H1 (cell line): ENCODE measurements around the gene PRKN. TPM values are rescaled to one million over a fixed set of nuclear protein-coding genes. Genes with fewer than 3 reads are reported as not detected.

Experiments used
- CTCF ChIA-PET: fragments of 300-600 bp; sonication (Branson Sonifier 250); formaldehyde crosslinking; loops from one replicate; lab custom pipeline; 2021; ENCODE audit not compliant: partially characterized antibody; lab: Charles Lee
- POLR2A ChIA-PET: fragments of 300-600 bp; sonication (Branson Sonifier 250); formaldehyde crosslinking; loops from one replicate; lab custom pipeline; 2021; ENCODE audit warnings: inconsistent platforms; ENCODE audit not compliant: partially characterized antibody; lab: Charles Lee
- DNase-seq, 2 experiments: peaks; one replicate each; pipeline versions ENCODE4 v3.0.0 to v3.0.0-alpha.2; 2010 to 2022; ENCODE audit warnings: low spot score in 2 of 2, low read depth in 1 of 2, mixed read lengths in 1 of 2
- FAIRE-seq: peaks from 2 replicates; lab custom pipeline; 2011; peaks lifted over from hg19 to GRCh38; lab: Jason Lieb, UNC
- H2AFZ ChIP-seq: 2 replicates; pipeline ENCODE4 v1.8.1; 2012; ENCODE audit warnings: low read length, inconsistent platforms
- H2AK5ac ChIP-seq: 2 replicates; pipeline ENCODE4 v1.6.1; 2013; ENCODE audit warnings: low read depth, low read length
- H2BK120ac ChIP-seq: replicated peaks from 2 replicates; pipeline ENCODE3; 2013; ENCODE audit warnings: low read depth, low read length, inconsistent platforms
- H2BK12ac ChIP-seq: 2 replicates; pipeline ENCODE4 v1.6.1; 2013; ENCODE audit warnings: low read depth, low read length
- H2BK15ac ChIP-seq: 2 replicates; pipeline ENCODE4 v1.6.1; 2013; ENCODE audit warnings: low read length
- H2BK20ac ChIP-seq: 2 replicates; pipeline ENCODE4 v1.6.1; 2013; ENCODE audit warnings: low read length
- H2BK5ac ChIP-seq: 2 replicates; pipeline ENCODE4 v1.6.1; 2013; ENCODE audit warnings: low read depth, low read length
- H3K14ac ChIP-seq: 2 replicates; pipeline ENCODE4 v1.6.1; 2013; ENCODE audit warnings: inconsistent platforms; ENCODE audit not compliant: insufficient read length
- H3K18ac ChIP-seq: 2 replicates; pipeline ENCODE4 v1.6.1; 2013; ENCODE audit warnings: low read length; ENCODE audit errors: extremely low read depth
- H3K23ac ChIP-seq: 2 replicates; pipeline ENCODE4 v1.6.1; 2013; ENCODE audit warnings: inconsistent platforms; ENCODE audit not compliant: insufficient read length
- H3K23me2 ChIP-seq: 2 replicates; pipeline ENCODE4 v1.6.1; 2013; ENCODE audit warnings: low read depth, low read length
- H3K27ac ChIP-seq: 2 replicates; pipeline ENCODE4 v1.6.1; 2011; ENCODE audit warnings: low read depth, low read length, inconsistent platforms
- H3K27me3 ChIP-seq, 4 experiments: replicated peaks in 1 of 4; 1 replicate in 1 of 4; 2 replicates in 3 of 4; pipeline versions ENCODE4 v1.6.1 to v1.8.1; 2011 to 2013; ENCODE audit warnings: low read length in 3 of 4, mild to moderate bottlenecking in 3 of 4, inconsistent platforms in 2 of 4, mixed read lengths in 2 of 4, moderate library complexity in 1 of 4; ENCODE audit not compliant: control insufficient read depth in 3 of 4, insufficient read depth in 3 of 4; ENCODE audit errors: extremely low read depth in 1 of 4
- H3K36me3 ChIP-seq, 4 experiments: 2 replicates each; pipeline versions ENCODE4 v1.6.1 to v1.8.1; 2011 to 2013; ENCODE audit warnings: mild to moderate bottlenecking in 4 of 4, low read length in 3 of 4, moderate library complexity in 2 of 4, control low read depth in 1 of 4, inconsistent platforms in 1 of 4; ENCODE audit not compliant: insufficient read depth in 4 of 4, control insufficient read depth in 2 of 4
- H3K4ac ChIP-seq: replicated peaks from 2 replicates; pipeline ENCODE3; 2013; ENCODE audit warnings: low read length, low read depth, mixed read lengths, inconsistent platforms; ENCODE audit not compliant: insufficient read length
- H3K4me1 ChIP-seq, 4 experiments: replicated peaks in 1 of 4; 1 replicate in 1 of 4; 2 replicates in 3 of 4; pipeline versions ENCODE4 v1.6.1 to v1.8.1; 2011 to 2013; ENCODE audit warnings: low read length in 3 of 4, inconsistent platforms in 2 of 4, mixed read lengths in 1 of 4; ENCODE audit not compliant: insufficient read depth in 4 of 4, control insufficient read depth in 3 of 4
- H3K4me2 ChIP-seq, 2 experiments: 2 replicates each; pipeline versions ENCODE4 v1.6.1 to v1.8.1; 2011 to 2013; ENCODE audit warnings: low read depth in 2 of 2, low read length in 2 of 2, control low read depth in 1 of 2, inconsistent platforms in 1 of 2, mild to moderate bottlenecking in 1 of 2; ENCODE audit not compliant: insufficient read depth in 1 of 2
- H3K4me3 ChIP-seq, 4 experiments: fragments of 200-600, 300-600 bp in 1 of 4; sonication (generic), shearing (Covaris generic), sonication (Bioruptor Twin) in 1 of 4; 2 replicates each; pipeline versions ENCODE4 v1.5.1 to v1.8.1; 2011 to 2016; ENCODE audit warnings: low read length in 4 of 4, low read depth in 3 of 4, control low read depth in 2 of 4, inconsistent platforms in 2 of 4, mild to moderate bottlenecking in 2 of 4, mixed read lengths in 1 of 4, moderate library complexity in 1 of 4; ENCODE audit not compliant: insufficient read depth in 2 of 4; ENCODE audit errors: extremely low read depth in 1 of 4
- H3K56ac ChIP-seq: replicated peaks from 2 replicates; pipeline ENCODE3; 2013; ENCODE audit warnings: low read depth, mild to moderate bottlenecking, mixed read lengths, low read length, inconsistent platforms; ENCODE audit not compliant: insufficient read length
- H3K79me1 ChIP-seq: 2 replicates; pipeline ENCODE4 v1.6.1; 2013; ENCODE audit warnings: low read depth, low read length, control low read depth
- H3K79me2 ChIP-seq, 2 experiments: 2 replicates each; pipeline versions ENCODE4 v1.6.1 to v1.8.1; 2012 to 2013; ENCODE audit warnings: low read length in 2 of 2, mild to moderate bottlenecking in 2 of 2, inconsistent platforms in 1 of 2; ENCODE audit not compliant: insufficient read depth in 2 of 2, control insufficient read depth in 1 of 2
- H3K9ac ChIP-seq, 4 experiments: replicated peaks in 1 of 4; 1 replicate in 1 of 4; 2 replicates in 3 of 4; pipeline versions ENCODE4 v1.6.1 to v1.8.1; 2011 to 2013; ENCODE audit warnings: low read depth in 3 of 4, low read length in 3 of 4, control low read depth in 2 of 4, mild to moderate bottlenecking in 2 of 4, moderate library complexity in 2 of 4, inconsistent platforms in 1 of 4; ENCODE audit errors: extremely low read depth in 1 of 4
- H3K9me3 ChIP-seq, 2 experiments: 2 replicates each; pipeline versions ENCODE4 v1.6.1 to v1.8.1; 2012 to 2013; ENCODE audit warnings: mild to moderate bottlenecking in 2 of 2, moderate library complexity in 2 of 2, control low read depth in 1 of 2, inconsistent platforms in 1 of 2, low read depth in 1 of 2, low read length in 1 of 2, mixed read lengths in 1 of 2; ENCODE audit not compliant: insufficient read depth in 2 of 2
- H4K20me1 ChIP-seq, 2 experiments: replicated peaks in 1 of 2; 2 replicates each; pipeline versions ENCODE3 to v1.8.1; 2011 to 2013; ENCODE audit warnings: inconsistent platforms in 2 of 2, low read length in 2 of 2, mild to moderate bottlenecking in 1 of 2; ENCODE audit not compliant: insufficient read depth in 2 of 2, control insufficient read depth in 1 of 2
- H4K5ac ChIP-seq: 2 replicates; pipeline ENCODE4 v1.6.1; 2013; ENCODE audit warnings: low read length, low read depth, mixed read lengths, inconsistent platforms; ENCODE audit not compliant: insufficient read length
- H4K8ac ChIP-seq: 2 replicates; pipeline ENCODE4 v1.8.0; 2013; ENCODE audit warnings: mild to moderate bottlenecking, moderate library complexity, low read length, inconsistent platforms; ENCODE audit not compliant: insufficient read depth; ENCODE audit errors: extremely low read depth
- H4K91ac ChIP-seq: replicated peaks from 2 replicates; pipeline ENCODE3; 2013; ENCODE audit warnings: low read length, mixed read lengths, inconsistent platforms; ENCODE audit not compliant: insufficient read length
- CHD1 ChIP-seq: IDR thresholded peaks from 2 replicates; pipeline ENCODE4 v1.6.1; 2012; ENCODE audit warnings: low read depth, low read length, improper control_type of control experiment
- EZH2 ChIP-seq: fragments of 200-600 bp; sonication (generic); IDR thresholded peaks from 2 replicates; pipeline ENCODE4 v1.7.1; 2012; ENCODE audit warnings: low read depth, mild to moderate bottlenecking, moderate library complexity, low read length, inconsistent platforms; ENCODE audit not compliant: severe bottlenecking
- GTF2F1 ChIP-seq: IDR thresholded peaks from 2 replicates; pipeline ENCODE4 v1.6.1; 2012; ENCODE audit warnings: low read depth, low read length, improper control_type of control experiment, borderline replicate concordance
- RAD21 ChIP-seq, 2 experiments: IDR thresholded peaks in 1 of 2; conservative IDR thresholded peaks in 1 of 2; 2 replicates each; pipeline ENCODE4 v1.6.1; 2011; ENCODE audit warnings: low read depth in 2 of 2, low read length in 2 of 2, improper control_type of control experiment in 1 of 2, inconsistent platforms in 1 of 2, mild to moderate bottlenecking in 1 of 2, moderate library complexity in 1 of 2
- SP4 ChIP-seq: IDR thresholded peaks from 2 replicates; pipeline ENCODE4 v1.6.1; 2012; ENCODE audit warnings: low read length, inconsistent platforms
- WGBS, 2 experiments: shearing (Covaris generic) in 1 of 2; methylation state at CpG; one replicate each; pipeline versions ENCODE4 v1.1.6 to v1.1.7; 2013 to 2015; ENCODE audit warnings: low lambda C conversion rate in 2 of 2, mixed read lengths in 2 of 2, inconsistent platforms in 1 of 2, low coverage in 1 of 2, missing lambda C conversion rate in 1 of 2; ENCODE audit not compliant: insufficient replicate concordance in 2 of 2, insufficient coverage in 1 of 2, insufficient read length in 1 of 2; ENCODE audit errors: extremely low coverage in 1 of 2, missing lambda C conversion rate in 1 of 2; 5-methylcytosine and 5-hydroxymethylcytosine counted together
- polyA plus RNA-seq, 7 experiments: library from polyadenylated mRNA; depleted of rRNA in 3 of 7; stranded (reverse) in 5 of 7; unstranded in 2 of 7; fragments of >200 nt in 5 of 7; fragments of 200-250 nt in 2 of 7; gene quantifications; 1 replicate in 5 of 7; 2 replicates in 1 of 7; 4 replicates in 1 of 7; pipeline versions ENCODE4 v1.2.1 to v1.2.3, GENCODE V29; 2011 to 2013; ENCODE audit warnings: missing spikeins in 2 of 7, mixed read lengths in 2 of 7
- total RNA-seq: library from RNA; stranded (reverse); fragmentation: NEBNext Ultra II Directional; extraction: Animal tissue kit (Norgen Biotek cat#: 25700); gene quantifications from 2 replicates; pipeline ENCODE4 v1.2.1, GENCODE V29; 2021

PRKN gene
- total and polyA plus RNA-seq, 2 of the 8 experiments (the other 6 are each of a cell fraction or from before 2014, with no cell fraction given), result 0.13 to 0.29 TPM

DNA sequence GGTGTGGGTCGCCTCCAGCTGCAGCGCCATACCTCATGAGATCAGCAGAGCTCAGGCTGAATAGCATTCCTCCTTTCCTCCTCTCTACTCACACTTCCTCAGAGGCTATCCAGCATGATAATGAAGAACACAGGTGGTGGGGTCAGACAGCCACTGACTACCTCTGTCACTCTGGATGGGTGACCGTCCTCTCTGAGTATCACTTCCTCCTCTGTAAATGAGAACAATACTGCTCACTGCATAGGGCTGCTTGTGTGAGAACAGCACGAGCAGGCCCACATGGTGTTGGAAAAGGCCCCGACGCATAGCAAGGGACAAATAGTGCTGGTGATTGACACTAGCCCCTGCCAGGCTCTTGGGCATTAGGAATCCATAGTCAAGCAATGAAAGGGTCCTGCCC is 239.1 kb downstream of the PRKN start:
- Histone ChIP-seq H3K4me3 (no peak overlapping the region), H3K23me2 (no peaks in the 10 kb centered on the region), H2BK5ac (no peak overlapping the region), H3K79me2 (no peaks in the 10 kb centered on the region), H2AFZ (no peak overlapping the region), H2BK120ac (no peak overlapping the region), H3K79me1 (no peaks in the 10 kb centered on the region), H3K36me3 (no peaks in the 10 kb centered on the region), H3K18ac (no peak overlapping the region), H3K27me3 (no peaks in the 10 kb centered on the region), H2BK20ac (no peak overlapping the region), H4K5ac (no peak overlapping the region), H2BK12ac (no peak overlapping the region), H4K8ac (peak overlapping the region; percentile 35; the same call in 1 of the 2 replicates), H4K91ac (no peak overlapping the region), H3K27ac (no peak overlapping the region), H3K9me3 (no peaks in the 10 kb centered on the region), H3K9ac (no peak overlapping the region), H2BK15ac (no peak overlapping the region; the same call in 1 of the 2 replicates), H3K14ac (no peak overlapping the region), H3K4me2 (no peak overlapping the region), H2AK5ac (no peak overlapping the region), H3K4ac (no peak overlapping the region), H3K23ac (no peak overlapping the region), H3K56ac (no peak overlapping the region), H3K4me1 (peaks cover 0 to 3% (median 0%) of the 10 kb centered on the region in 4 experiments; a peak in 2 of 7 replicates), H4K20me1 (no peaks in the 10 kb centered on the region)
- 95% methylated on average over 6 of the region's 6 CpGs; no CpG with 5 or more reads in 1 of the 2 experiments for WGBS, 2 experiments
- ChIA-PET CTCF (no interaction called here), POLR2A (no interaction called here)
- TF ChIP-seq CHD1 (no peak), GTF2F1 (no peak), RAD21 (IDR thresholded peaks at IDR 0.05 in 1 of 2, conservative IDR thresholded peaks at IDR 0.05 in 1 of 2; ENCODE audit: low read depth in 2 of 2, low read length in 2 of 2) (no peak), SP4 (no peak), EZH2 (no peak)
- DNase-seq, result no peak
- no peak for FAIRE-seq
